ENCODE measurements around the gene DONSON. TPM values are rescaled to one million over a fixed set of nuclear protein-coding genes. Genes with fewer than 3 reads are reported as not detected.

DONSON gene
- total and polyA plus RNA-seq, 9 of the 15 experiments (the other 6 are each of a cell fraction or from before 2014, with no cell fraction given): 26.7 to 124 (median 62.6) TPM

DNA sequence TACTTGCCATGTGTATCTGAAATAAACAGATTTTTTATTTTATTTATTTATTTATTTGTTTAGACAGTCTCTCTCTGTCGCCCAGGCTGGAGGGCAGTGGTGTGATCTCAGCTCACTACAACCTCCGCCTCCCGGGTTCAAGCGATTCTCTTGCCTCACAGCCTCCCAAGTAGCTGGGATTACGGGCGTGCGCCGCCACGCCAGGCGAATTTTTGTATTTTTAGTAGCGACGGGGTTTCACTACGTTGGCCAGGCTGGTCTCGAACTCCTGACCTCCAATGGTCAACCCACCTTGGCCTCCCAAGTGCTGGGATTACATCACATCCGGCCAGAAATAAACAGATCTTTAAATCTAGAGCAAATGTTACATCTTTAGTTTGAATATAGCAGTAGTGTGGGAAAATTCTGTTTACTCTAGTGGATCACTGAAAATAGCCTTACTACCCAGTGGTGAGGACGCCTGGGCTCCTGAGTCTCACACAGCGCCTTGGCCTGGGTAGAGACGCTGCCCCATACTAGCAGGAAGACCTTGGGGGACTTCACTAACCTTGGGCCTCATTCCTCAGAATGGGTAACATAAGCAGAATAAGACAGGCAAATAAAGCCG lies 47.3 kb downstream of the DONSON start (continued):
- TF ChIP-seq POLR2B (IDR thresholded peaks at IDR 0.05; ENCODE audit: low read depth, partially characterized antibody) (no peak), PYGO2 (tag; IDR thresholded peaks at IDR 0.05) (no peak), MYNN (IDR thresholded peaks at IDR 0.05) (no peak), MYNN (CRISPR knock-in tag; IDR thresholded peaks at IDR 0.05) (no peak), RFX5 (IDR thresholded peaks at IDR 0.05; ENCODE audit: low read depth, low read length) (no peak), EWSR1 (IDR thresholded peaks at IDR 0.05; ENCODE audit: borderline replicate concordance, low read depth, partially characterized antibody) (no peak), CBFA2T2 (conservative IDR thresholded peaks at IDR 0.05) (no peak), NCOA4 (IDR thresholded peaks at IDR 0.05; ENCODE audit: partially characterized antibody) (no peak), CHD2 (IDR thresholded peaks at IDR 0.05; ENCODE audit: low read depth, low read length) (no peak), HSF4 (CRISPR knock-in tag; IDR thresholded peaks at IDR 0.05; ENCODE audit: borderline replicate concordance) (no peak), CREB1 (IDR thresholded peaks at IDR 0.05) (no peak; the same call in 1 of the 2 replicates), CREB1 (CRISPR knock-in tag; IDR thresholded peaks at IDR 0.05) (peak; percentile 32; the same call in 1 of the 2 replicates), CTBP1 (IDR thresholded peaks at IDR 0.05; ENCODE audit: borderline replicate concordance) (no peak), POLR3A (IDR thresholded peaks at IDR 0.05; ENCODE audit: borderline replicate concordance, extremely low read depth, insufficient read depth, insufficient read length) (no peak), TAF1 (IDR thresholded peaks at IDR 0.05; ENCODE audit: control insufficient read depth, extremely low read depth, insufficient read depth, low read length, severe bottlenecking) (no peak), ZNF184 (CRISPR knock-in tag; IDR thresholded peaks at IDR 0.05) (no peak), PPARD (CRISPR knock-in tag; IDR thresholded peaks at IDR 0.05) (no peak), ZNF121 (CRISPR knock-in tag; conservative IDR thresholded peaks at IDR 0.05) (peak; percentile 61), ZNF239 (CRISPR knock-in tag; IDR thresholded peaks at IDR 0.05) (no peak), COPS2 (conservative IDR thresholded peaks at IDR 0.05) (no peak), STAT5A (IDR thresholded peaks at IDR 0.05; ENCODE audit: borderline replicate concordance, low read length) (no peak), GATAD2A (IDR thresholded peaks at IDR 0.05) (no peak), NR3C1 (CRISPR knock-in tag; IDR thresholded peaks at IDR 0.05) (no peak), MTA1 (IDR thresholded peaks at IDR 0.05; ENCODE audit: borderline replicate concordance) (no peak)
- TF ChIP-seq, protein P1, sequence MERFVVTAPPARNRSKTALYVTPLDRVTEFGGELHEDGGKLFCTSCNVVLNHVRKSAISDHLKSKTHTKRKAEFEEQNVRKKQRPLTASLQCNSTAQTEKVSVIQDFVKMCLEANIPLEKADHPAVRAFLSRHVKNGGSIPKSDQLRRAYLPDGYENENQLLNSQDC (CRISPR knock-in tag; IDR thresholded peaks at IDR 0.05): no peak
- TF ChIP-seq, protein P2, sequence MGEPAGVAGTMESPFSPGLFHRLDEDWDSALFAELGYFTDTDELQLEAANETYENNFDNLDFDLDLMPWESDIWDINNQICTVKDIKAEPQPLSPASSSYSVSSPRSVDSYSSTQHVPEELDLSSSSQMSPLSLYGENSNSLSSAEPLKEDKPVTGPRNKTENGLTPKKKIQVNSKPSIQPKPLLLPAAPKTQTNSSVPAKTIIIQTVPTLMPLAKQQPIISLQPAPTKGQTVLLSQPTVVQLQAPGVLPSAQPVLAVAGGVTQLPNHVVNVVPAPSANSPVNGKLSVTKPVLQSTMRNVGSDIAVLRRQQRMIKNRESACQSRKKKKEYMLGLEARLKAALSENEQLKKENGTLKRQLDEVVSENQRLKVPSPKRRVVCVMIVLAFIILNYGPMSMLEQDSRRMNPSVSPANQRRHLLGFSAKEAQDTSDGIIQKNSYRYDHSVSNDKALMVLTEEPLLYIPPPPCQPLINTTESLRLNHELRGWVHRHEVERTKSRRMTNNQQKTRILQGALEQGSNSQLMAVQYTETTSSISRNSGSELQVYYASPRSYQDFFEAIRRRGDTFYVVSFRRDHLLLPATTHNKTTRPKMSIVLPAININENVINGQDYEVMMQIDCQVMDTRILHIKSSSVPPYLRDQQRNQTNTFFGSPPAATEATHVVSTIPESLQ (CRISPR knock-in tag; IDR thresholded peaks at IDR 0.05): no peak
- TF ChIP-seq, protein P3, sequence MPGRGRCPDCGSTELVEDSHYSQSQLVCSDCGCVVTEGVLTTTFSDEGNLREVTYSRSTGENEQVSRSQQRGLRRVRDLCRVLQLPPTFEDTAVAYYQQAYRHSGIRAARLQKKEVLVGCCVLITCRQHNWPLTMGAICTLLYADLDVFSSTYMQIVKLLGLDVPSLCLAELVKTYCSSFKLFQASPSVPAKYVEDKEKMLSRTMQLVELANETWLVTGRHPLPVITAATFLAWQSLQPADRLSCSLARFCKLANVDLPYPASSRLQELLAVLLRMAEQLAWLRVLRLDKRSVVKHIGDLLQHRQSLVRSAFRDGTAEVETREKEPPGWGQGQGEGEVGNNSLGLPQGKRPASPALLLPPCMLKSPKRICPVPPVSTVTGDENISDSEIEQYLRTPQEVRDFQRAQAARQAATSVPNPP (IDR thresholded peaks at IDR 0.05; ENCODE audit: borderline replicate concordance, insufficient read depth, insufficient read length): no peak
- TF ChIP-seq, protein P4, sequence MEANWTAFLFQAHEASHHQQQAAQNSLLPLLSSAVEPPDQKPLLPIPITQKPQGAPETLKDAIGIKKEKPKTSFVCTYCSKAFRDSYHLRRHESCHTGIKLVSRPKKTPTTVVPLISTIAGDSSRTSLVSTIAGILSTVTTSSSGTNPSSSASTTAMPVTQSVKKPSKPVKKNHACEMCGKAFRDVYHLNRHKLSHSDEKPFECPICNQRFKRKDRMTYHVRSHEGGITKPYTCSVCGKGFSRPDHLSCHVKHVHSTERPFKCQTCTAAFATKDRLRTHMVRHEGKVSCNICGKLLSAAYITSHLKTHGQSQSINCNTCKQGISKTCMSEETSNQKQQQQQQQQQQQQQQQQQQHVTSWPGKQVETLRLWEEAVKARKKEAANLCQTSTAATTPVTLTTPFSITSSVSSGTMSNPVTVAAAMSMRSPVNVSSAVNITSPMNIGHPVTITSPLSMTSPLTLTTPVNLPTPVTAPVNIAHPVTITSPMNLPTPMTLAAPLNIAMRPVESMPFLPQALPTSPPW (CRISPR knock-in tag; IDR thresholded peaks at IDR 0.05): no peak
